Superior temporal gyrus (tissue), 1 donor: ENCODE measurements around the gene ANKRD40CL.

ENCODE experiments used
- DNase-seq: peaks from one replicate; pipeline ENCODE4 v3.0.0-alpha.2; 2016; ENCODE audit errors: extremely low spot score

The ANKRD40CL gene

GRCh38 chr17:50787106-50787505 lies 19.8 kb upstream of the ANKRD40CL start:
- DNase-seq: no peak

- peak; percentile 81 for DNase-seq
Observed at GRCh38 chr17:50785946-50786570, 18.7 kb upstream of the ANKRD40CL start.

GRCh38 chr17:50785126-50785525 lies 17.8 kb upstream of the ANKRD40CL start:
- DNase-seq: no peak

- no peak for DNase-seq
Observed at GRCh38 chr17:50783905-50784304, 16.6 kb upstream of the ANKRD40CL start.

- DNase-seq: peak; percentile 93
Observed at GRCh38 chr17:50783193-50783660, 15.9 kb upstream of the ANKRD40CL start.

GRCh38 chr17:50781167-50781566 lies 13.8 kb upstream of the ANKRD40CL start:
- no peak for DNase-seq

- no peak for DNase-seq
Observed at GRCh38 chr17:50779747-50780353, 12.5 kb upstream of the ANKRD40CL start.

GRCh38 chr17:50778988-50779387 lies 11.7 kb upstream of the ANKRD40CL start:
- DNase-seq: no peak

- no peak for DNase-seq
Observed at GRCh38 chr17:50778471-50778870, 11.2 kb upstream of the ANKRD40CL start.

- DNase-seq: no peak
Observed at GRCh38 chr17:50775926-50776325, 8.6 kb upstream of the ANKRD40CL start.

GRCh38 chr17:50774225-50774803 lies 7.0 kb upstream of the ANKRD40CL start:
- DNase-seq: no peak

GRCh38 chr17:50771991-50772785 lies 4.9 kb upstream of the ANKRD40CL start:
- no peak for DNase-seq

- no peak for DNase-seq
Observed at GRCh38 chr17:50770346-50770745, 3.0 kb upstream of the ANKRD40CL start.

- no peak for DNase-seq
Observed at GRCh38 chr17:50769884-50770283, 2.6 kb upstream of the ANKRD40CL start.

- DNase-seq: no peak
Observed at GRCh38 chr17:50768346-50768761, 1.0 kb upstream of the ANKRD40CL start.

GRCh38 chr17:50767030-50767429 lies 288 bp downstream of the ANKRD40CL start:
- no peak for DNase-seq

- no peak for DNase-seq
Observed at GRCh38 chr17:50766222-50767023, 895 bp downstream of the ANKRD40CL start.

- no peak for DNase-seq
Observed at GRCh38 chr17:50765454-50766221, 1.7 kb downstream of the ANKRD40CL start.

- no peak for DNase-seq
Observed at GRCh38 chr17:50764734-50765149, 2.6 kb downstream of the ANKRD40CL start.

GRCh38 chr17:50763716-50764475 lies 3.4 kb downstream of the ANKRD40CL start:
- no peak for DNase-seq
